ENCODE data around the gene TBC1D30. TPM values are rescaled to one million over a fixed set of nuclear protein-coding genes. Genes with fewer than 3 reads are reported as not detected.

The TBC1D30 gene
- total RNA-seq, 4 donors from 2014 or later = 2.6 to 20.9 (median 9.3) TPM

- DNase-seq (ENCODE audit: low spot score) = no peak
- no peak for TF ChIP-seq CTCF (IDR thresholded peaks at IDR 0.05)
- no peak for ATAC-seq (ENCODE audit: low FRiP score)
Measured at GRCh38 chr12:64821116-64821630, 3.3 kb upstream of the TBC1D30 start.

- DNase-seq (ENCODE audit: low spot score) = no peak
- no peak for TF ChIP-seq CTCF (IDR thresholded peaks at IDR 0.05)
- ATAC-seq (ENCODE audit: low FRiP score) = no peak
Measured at GRCh38 chr12:64824130-64824499, 332 bp upstream of the TBC1D30 start.

- no peak for TF ChIP-seq CTCF (IDR thresholded peaks at IDR 0.05)
- DNase-seq (ENCODE audit: low spot score) = no peak
- ATAC-seq (ENCODE audit: low FRiP score) = no peak
Measured at GRCh38 chr12:64825143-64826021, 935 bp downstream of the TBC1D30 start.

GRCh38 chr12:64826234-64826633 is 1.8 kb downstream of the TBC1D30 start:
- DNase-seq (ENCODE audit: low spot score) = no peak
- no peak for TF ChIP-seq CTCF (IDR thresholded peaks at IDR 0.05)
- no peak for ATAC-seq (ENCODE audit: low FRiP score)

GRCh38 chr12:64828713-64829112 is 4.3 kb downstream of the TBC1D30 start:
- TF ChIP-seq CTCF (IDR thresholded peaks at IDR 0.05) = no peak
- DNase-seq (ENCODE audit: low spot score) = no peak
- no peak for ATAC-seq (ENCODE audit: low FRiP score)

GRCh38 chr12:64833928-64834327 is 9.5 kb downstream of the TBC1D30 start:
- ATAC-seq (ENCODE audit: low FRiP score) (no peak), DNase-seq (ENCODE audit: low spot score) (no peak)
- no peak for TF ChIP-seq CTCF (IDR thresholded peaks at IDR 0.05)

GRCh38 chr12:64835901-64836300 is 11.5 kb downstream of the TBC1D30 start:
- no peak for DNase-seq (ENCODE audit: low spot score)
- no peak for TF ChIP-seq CTCF (IDR thresholded peaks at IDR 0.05)
- ATAC-seq (ENCODE audit: low FRiP score) = no peak

All from omental fat pad (tissue), 4 donors.